GM21381 (cell line): ENCODE data around the gene OR4B1.
A peak's percentile ranks its signal among the peaks of the same experiment; 100 is the strongest.
"Not testable (repeated sequence)": the region's sequence is repeated elsewhere in the genome, so short reads cannot be mapped to it uniquely, and the experiment has no call there.

ENCODE experiments used
- ATAC-seq: cut with Tn5 transposase; IDR thresholded peaks from one replicate; pipeline ENCODE4 v1.9.1; 2021; ENCODE audit warnings: mild to moderate bottlenecking, moderate library complexity; ENCODE audit not compliant: unreplicated experiment

Gene OR4B1

GRCh38 chr11:48216510-48216909 is at the start of gene OR4B1:
Gene OR4B1 (plus strand): TSS chr11:48216810. CDS start chr11:48216810, 0 bp downstream.
- no peak for ATAC-seq

- ATAC-seq: no peak
Observed at GRCh38 chr11:48167380-48167779, 49.2 kb upstream of the OR4B1 start.

GRCh38 chr11:48168815-48169214 is 47.8 kb upstream of the OR4B1 start:
- no peak for ATAC-seq

- no peak for ATAC-seq
Observed at GRCh38 chr11:48169259-48169658, 47.4 kb upstream of the OR4B1 start.

GRCh38 chr11:48169717-48170116 is 46.9 kb upstream of the OR4B1 start:
- no peak for ATAC-seq

GRCh38 chr11:48170241-48171233 is 46.1 kb upstream of the OR4B1 start:
- no peak for ATAC-seq

GRCh38 chr11:48172818-48173609 is 43.6 kb upstream of the OR4B1 start:
- ATAC-seq: peak; percentile 62

- no peak for ATAC-seq
Observed at GRCh38 chr11:48177661-48178060, 38.9 kb upstream of the OR4B1 start.

- no peak for ATAC-seq
Observed at GRCh38 chr11:48180627-48181026, 36.0 kb upstream of the OR4B1 start.

- no peak for ATAC-seq
Observed at GRCh38 chr11:48182860-48183526, 33.6 kb upstream of the OR4B1 start.

GRCh38 chr11:48184452-48184851 is 32.2 kb upstream of the OR4B1 start:
- no peak for ATAC-seq

GRCh38 chr11:48190906-48191654 is 25.5 kb upstream of the OR4B1 start:
- ATAC-seq: not testable (repeated sequence)

- ATAC-seq: no peak
Observed at GRCh38 chr11:48193876-48194275, 22.7 kb upstream of the OR4B1 start.

GRCh38 chr11:48207881-48208280 is 8.7 kb upstream of the OR4B1 start:
- no peak for ATAC-seq

GRCh38 chr11:48210052-48210451 is 6.6 kb upstream of the OR4B1 start:
- no peak for ATAC-seq

- ATAC-seq: no peak
Observed at GRCh38 chr11:48228761-48229160, 12.2 kb downstream of the OR4B1 start.

GRCh38 chr11:48230057-48230456 is 13.4 kb downstream of the OR4B1 start:
- ATAC-seq: not testable (repeated sequence)

- no peak for ATAC-seq
Observed at GRCh38 chr11:48237727-48238126, 21.1 kb downstream of the OR4B1 start.

GRCh38 chr11:48242501-48242900 is 25.9 kb downstream of the OR4B1 start:
- no peak for ATAC-seq

GRCh38 chr11:48244804-48245203 is 28.2 kb downstream of the OR4B1 start, which contains the start of gene OR4X2:
Gene OR4X2 (plus strand): TSS chr11:48245104. CDS start chr11:48245104, 0 bp downstream.
- ATAC-seq: no peak
